Uterus (tissue), 4 donors: Measurements from ENCODE around the gene ATG16L2. TPM values are rescaled to one million over a fixed set of nuclear protein-coding genes. Genes with fewer than 3 reads are reported as not detected.

Experiments used
- DNase-seq, 2 donors: peaks; one replicate each; pipeline ENCODE4 v3.0.0-alpha.2; 2019 to 2020
- H3K27ac ChIP-seq, 2 donors: fragments of 200-600 bp; sonication (generic); 1 replicate in 1 of 2; 2 replicates in 1 of 2; pipeline ENCODE4 v1.5.1; 2016 to 2018
- H3K27me3 ChIP-seq, 2 donors: fragments of 200-600 bp; sonication (generic); one replicate each; pipeline ENCODE4 v1.5.1; 2018 to 2019; ENCODE audit warnings: control low read depth in 1 of 2
- H3K36me3 ChIP-seq, 2 donors: fragments of 200-600 bp; sonication (generic); one replicate each; pipeline ENCODE4 v1.5.1; 2019; ENCODE audit warnings: control low read depth in 1 of 2
- H3K4me1 ChIP-seq, 2 donors: fragments of 200-600 bp; sonication (generic); one replicate each; pipeline ENCODE4 v1.5.1; 2018 to 2019; ENCODE audit warnings: control low read depth in 1 of 2
- H3K4me3 ChIP-seq, 2 donors: fragments of 200-600 bp; sonication (generic); 1 replicate in 1 of 2; 2 replicates in 1 of 2; pipeline ENCODE4 v1.5.1; 2018 to 2019; ENCODE audit warnings: mild to moderate bottlenecking in 1 of 2
- H3K9me3 ChIP-seq, 2 donors: fragments of 200-600 bp; sonication (generic); one replicate each; pipeline ENCODE4 v1.5.1; 2019; ENCODE audit warnings: control low read depth in 1 of 2
- POLR2A ChIP-seq, 2 donors: fragments of 450-650 bp; IDR thresholded peaks; one replicate each; pipeline ENCODE4 v1.6.1; 2016; ENCODE audit warnings: antibody characterized with exemption in 2 of 2, mild to moderate bottlenecking in 1 of 2, moderate library complexity in 1 of 2
- intact Hi-C: fragments of 100-400 bp; cut with DNase I; formaldehyde crosslinking; loops from one replicate; pipeline ENCODE4 v1.15.1; 2023; ENCODE audit warnings: low total_unique reads
- total RNA-seq, 4 donors: library from RNA; depleted of rRNA in 3 of 4; stranded (reverse); fragments of >200 nt in 3 of 4; gene quantifications; one replicate each; pipeline versions ENCODE4 v1.1.0 to v1.2.4, GENCODE V29; 2014 to 2023
- TF ChIP-seq, protein P1 (sequence below), 4 experiments: fragments of 200-600 bp in 2 of 4; fragments of 450-650 bp in 2 of 4; sonication (generic) in 2 of 4; IDR thresholded peaks; one replicate each; pipeline ENCODE4 v1.5.1; 2016 to 2019; ENCODE audit warnings: antibody characterized with exemption in 4 of 4, mild to moderate bottlenecking in 2 of 4, moderate library complexity in 1 of 4
- donor health status: DM: yes; HTN: yes; CAD: no.

ATG16L2 gene
- total RNA-seq, 4 donors from 2014 or later, result 20.7 to 57.6 (median 32.3) TPM

DNA sequence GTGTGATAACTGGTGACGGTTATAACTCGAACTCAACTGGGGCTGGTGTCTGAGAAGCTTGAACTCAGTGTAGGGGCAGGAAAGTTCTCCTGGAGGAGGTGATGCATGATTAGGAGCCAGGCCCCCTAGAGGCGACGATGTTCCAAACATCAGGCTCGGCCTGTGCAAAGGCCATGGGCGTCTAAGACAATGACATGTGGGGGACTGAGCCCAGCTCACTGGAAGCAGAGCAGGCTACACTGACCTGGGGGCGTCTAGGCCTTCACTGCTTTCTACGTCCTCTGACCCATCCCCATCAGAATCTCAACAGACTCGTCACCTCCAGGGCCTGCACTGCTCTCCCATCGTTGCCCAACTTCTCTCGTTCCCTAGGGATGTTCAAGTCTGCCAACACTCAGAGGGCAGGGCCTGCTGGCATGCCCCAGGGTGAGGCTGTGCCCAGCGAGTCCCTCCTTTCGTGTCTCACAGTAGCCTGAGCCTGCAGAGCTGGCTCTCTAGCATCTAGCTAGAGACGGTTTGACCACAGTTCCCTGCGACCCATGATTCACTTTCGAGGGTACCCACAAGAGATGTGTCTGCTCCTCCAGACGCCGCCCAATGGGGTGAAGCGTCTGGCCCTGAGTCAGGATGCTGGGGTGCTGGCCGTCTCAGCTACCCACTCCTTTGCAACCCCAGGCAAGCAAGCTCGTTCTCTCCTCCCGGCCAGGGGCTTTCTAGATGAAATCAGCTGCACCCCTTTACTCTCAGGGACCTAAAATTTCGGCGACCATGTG is 1.1 kb upstream of the ATG16L2 start:
- TF ChIP-seq, protein P1, sequence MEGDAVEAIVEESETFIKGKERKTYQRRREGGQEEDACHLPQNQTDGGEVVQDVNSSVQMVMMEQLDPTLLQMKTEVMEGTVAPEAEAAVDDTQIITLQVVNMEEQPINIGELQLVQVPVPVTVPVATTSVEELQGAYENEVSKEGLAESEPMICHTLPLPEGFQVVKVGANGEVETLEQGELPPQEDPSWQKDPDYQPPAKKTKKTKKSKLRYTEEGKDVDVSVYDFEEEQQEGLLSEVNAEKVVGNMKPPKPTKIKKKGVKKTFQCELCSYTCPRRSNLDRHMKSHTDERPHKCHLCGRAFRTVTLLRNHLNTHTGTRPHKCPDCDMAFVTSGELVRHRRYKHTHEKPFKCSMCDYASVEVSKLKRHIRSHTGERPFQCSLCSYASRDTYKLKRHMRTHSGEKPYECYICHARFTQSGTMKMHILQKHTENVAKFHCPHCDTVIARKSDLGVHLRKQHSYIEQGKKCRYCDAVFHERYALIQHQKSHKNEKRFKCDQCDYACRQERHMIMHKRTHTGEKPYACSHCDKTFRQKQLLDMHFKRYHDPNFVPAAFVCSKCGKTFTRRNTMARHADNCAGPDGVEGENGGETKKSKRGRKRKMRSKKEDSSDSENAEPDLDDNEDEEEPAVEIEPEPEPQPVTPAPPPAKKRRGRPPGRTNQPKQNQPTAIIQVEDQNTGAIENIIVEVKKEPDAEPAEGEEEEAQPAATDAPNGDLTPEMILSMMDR (IDR thresholded peaks at IDR 0.05), result peak; percentile 34 to 52 (median 44)
- no peak for TF ChIP-seq POLR2A (IDR thresholded peaks at IDR 0.05)
- H3K4me3 ChIP-seq, result peak overlapping the region; percentile 80 to 83
- DNase-seq, result peak in 1 of 2 donors; percentile 53
- H3K4me1 ChIP-seq, result peaks cover 0 to 20% of the 10 kb centered on the region in 2 donors
- no peaks in the 10 kb centered on the region for H3K27me3 ChIP-seq
- peak overlapping the region; percentile 92 to 94 for H3K27ac ChIP-seq
- H3K36me3 ChIP-seq, result no peaks in the 10 kb centered on the region
- intact Hi-C loops, result no loop called here
- no peaks in the 10 kb centered on the region for H3K9me3 ChIP-seq

DNA sequence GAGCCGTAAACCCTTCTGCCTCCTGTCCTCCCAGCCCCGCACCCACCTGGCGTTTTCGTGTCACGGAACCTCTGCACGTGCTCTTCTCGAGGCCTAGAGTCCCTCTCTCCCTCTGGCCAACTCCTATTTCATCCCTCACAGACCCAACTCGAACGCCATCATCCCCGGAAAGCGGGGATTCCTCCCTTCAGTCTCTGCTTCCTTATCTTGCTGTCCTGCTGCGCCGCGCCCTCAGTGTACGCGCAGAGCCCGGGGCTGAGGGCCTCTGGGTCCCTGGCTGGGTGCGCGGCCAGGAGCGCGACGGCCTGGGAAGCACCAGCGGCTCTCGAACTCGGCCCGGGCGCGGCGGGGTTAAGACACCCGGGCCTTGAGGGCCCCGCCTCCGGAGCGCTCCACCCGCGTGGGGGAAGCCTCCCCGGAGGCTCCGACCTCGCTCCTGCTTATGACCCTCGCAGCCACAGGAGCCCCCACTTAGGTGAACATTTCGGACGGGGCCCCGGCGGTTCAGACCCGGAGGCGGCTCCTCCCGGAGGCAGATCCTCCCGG is 398 bp upstream of the ATG16L2 start:
- Histone ChIP-seq H3K36me3 (no peaks in the 10 kb centered on the region), H3K27me3 (no peaks in the 10 kb centered on the region), H3K27ac (peak overlapping the region; percentile 92 to 94), H3K4me3 (peak overlapping the region; percentile 80 to 83), H3K9me3 (no peaks in the 10 kb centered on the region), H3K4me1 (peaks cover 0 to 20% of the 10 kb centered on the region in 2 donors)
- intact Hi-C loops, result no loop called here
- TF ChIP-seq, protein P1 (IDR thresholded peaks at IDR 0.05), result no peak
- TF ChIP-seq POLR2A (IDR thresholded peaks at IDR 0.05), result no peak
- peak in 1 of 2 donors; percentile 78 for DNase-seq

DNA sequence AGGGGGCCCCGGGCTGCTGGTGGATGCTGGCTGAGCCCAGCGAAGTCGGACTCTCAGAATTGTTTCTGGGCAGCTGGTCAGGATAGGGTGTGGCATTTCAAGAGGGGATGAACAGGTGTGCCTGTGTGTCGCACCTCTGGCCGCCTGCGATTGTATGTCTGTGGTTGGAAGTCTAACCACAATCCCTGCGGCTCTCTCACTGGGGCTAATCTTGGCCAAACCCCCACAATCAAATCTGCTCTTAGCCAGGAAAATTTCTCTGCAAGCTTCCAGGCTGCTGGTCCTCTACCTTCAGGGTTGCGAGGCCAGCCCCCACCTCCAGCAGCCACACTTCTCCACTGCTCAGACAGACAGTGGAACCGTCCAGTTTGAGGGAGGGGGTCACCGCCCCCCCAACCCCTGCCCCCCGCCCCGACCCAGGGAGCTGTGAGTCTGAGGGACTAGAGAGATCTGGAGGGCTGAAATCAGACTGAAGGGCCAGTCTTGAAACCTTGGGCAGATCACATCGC is 953 bp downstream of the ATG16L2 start:
- intact Hi-C loops, result no loop called here
- no peak for TF ChIP-seq POLR2A (IDR thresholded peaks at IDR 0.05)
- TF ChIP-seq, protein P1 (IDR thresholded peaks at IDR 0.05), result no peak
- Histone ChIP-seq H3K9me3 (no peaks in the 10 kb centered on the region), H3K27ac (peak overlapping the region; percentile 92 to 94), H3K4me1 (peaks cover 0 to 20% of the 10 kb centered on the region in 2 donors), H3K27me3 (no peaks in the 10 kb centered on the region), H3K4me3 (peak overlapping the region; percentile 80 to 83), H3K36me3 (no peaks in the 10 kb centered on the region)
- no peak for DNase-seq

DNA sequence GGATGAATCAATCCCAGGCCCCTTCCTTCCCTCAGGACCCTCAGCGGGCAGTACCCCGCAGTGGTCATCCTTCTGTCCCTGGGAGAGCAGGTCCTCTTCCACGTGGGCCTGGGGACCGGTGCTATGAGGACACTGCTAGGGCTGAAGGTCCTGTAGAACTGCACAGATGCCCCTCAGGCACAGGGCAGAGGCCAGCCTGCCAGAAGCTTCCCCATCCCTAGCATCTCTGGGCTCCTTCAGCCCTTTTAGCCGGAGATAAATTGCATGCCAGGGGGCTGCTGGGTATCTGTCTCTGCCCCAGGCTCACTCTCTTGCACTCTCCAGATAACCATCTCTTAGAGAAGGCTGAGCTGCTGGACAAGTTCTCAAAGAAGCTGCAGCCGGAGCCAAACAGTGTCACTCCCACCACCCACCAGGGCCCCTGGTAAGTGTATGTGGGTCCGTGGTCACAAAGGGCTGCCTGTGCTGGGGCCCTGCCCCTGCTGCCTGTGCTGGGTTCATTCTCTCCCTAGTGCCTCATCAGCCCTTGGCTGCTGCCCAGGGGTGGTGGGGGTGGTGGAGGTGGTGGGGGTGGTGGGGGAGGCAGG is 2.3 kb downstream of the ATG16L2 start:
- peaks cover 3 to 23% of the 10 kb centered on the region in 2 donors for H3K4me1 ChIP-seq
- H3K27ac ChIP-seq, result peak overlapping the region in 1 of 2 donors; percentile 20
- intact Hi-C loops, result no loop called here

More for the DNA sequence above, 2.3 kb downstream of the ATG16L2 start:
- no peaks in the 10 kb centered on the region for H3K9me3 ChIP-seq
- no peaks in the 10 kb centered on the region for H3K36me3 ChIP-seq
- no peak for TF ChIP-seq POLR2A (IDR thresholded peaks at IDR 0.05)
- TF ChIP-seq, protein P1 (IDR thresholded peaks at IDR 0.05), result no peak
- H3K27me3 ChIP-seq, result no peaks in the 10 kb centered on the region
- DNase-seq, result no peak
- H3K4me3 ChIP-seq, result no peak overlapping the region
